Dermis microvascular lymphatic vessel endothelial cell (primary cell): ENCODE results near the gene SF3B3. TPM values are rescaled to one million over a fixed set of nuclear protein-coding genes. Genes with fewer than 3 reads are reported as not detected.
A peak's percentile ranks its signal among the peaks of the same experiment; 100 is the strongest.

Source experiments
- DNase-seq, 2 donors: peaks; one replicate each; pipeline versions ENCODE4 v3.0.0 to v3.0.0-alpha.2; 2010; ENCODE audit warnings: low read depth in 2 of 2
- total RNA-seq: library from RNA; depleted of rRNA; stranded (reverse); fragments of >200 nt; gene quantifications from 2 replicates; pipeline ENCODE4 v1.2.1, GENCODE V29; 2014

The SF3B3 gene
- total RNA-seq, 1 donor from 2014 or later = 62.3 TPM

DNA sequence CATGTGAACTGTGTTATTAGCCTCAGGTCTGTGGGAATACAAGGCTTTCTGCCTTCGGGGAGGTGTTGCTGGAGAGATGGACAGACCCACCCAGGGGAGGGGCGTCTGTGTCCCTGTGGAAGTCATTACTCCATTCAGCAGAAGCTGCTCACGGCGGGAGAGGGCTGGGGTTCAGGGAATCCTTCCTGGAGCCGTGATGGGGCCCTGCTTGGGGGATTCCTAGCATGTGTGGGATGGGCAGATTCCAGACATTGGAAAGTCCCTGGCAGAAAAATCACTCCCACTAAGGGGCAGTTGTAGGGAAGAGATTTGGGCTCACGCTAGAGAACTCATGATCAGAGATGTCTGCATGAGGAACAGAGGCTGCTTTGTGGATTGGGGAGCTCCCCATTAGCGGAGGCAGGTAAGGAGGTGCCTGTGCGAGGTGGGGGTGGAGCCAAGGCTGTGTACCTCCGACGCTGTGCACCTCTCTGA, 66.4 kb downstream of the SF3B3 start:
- peak; percentile 43 to 72 for DNase-seq

DNA sequence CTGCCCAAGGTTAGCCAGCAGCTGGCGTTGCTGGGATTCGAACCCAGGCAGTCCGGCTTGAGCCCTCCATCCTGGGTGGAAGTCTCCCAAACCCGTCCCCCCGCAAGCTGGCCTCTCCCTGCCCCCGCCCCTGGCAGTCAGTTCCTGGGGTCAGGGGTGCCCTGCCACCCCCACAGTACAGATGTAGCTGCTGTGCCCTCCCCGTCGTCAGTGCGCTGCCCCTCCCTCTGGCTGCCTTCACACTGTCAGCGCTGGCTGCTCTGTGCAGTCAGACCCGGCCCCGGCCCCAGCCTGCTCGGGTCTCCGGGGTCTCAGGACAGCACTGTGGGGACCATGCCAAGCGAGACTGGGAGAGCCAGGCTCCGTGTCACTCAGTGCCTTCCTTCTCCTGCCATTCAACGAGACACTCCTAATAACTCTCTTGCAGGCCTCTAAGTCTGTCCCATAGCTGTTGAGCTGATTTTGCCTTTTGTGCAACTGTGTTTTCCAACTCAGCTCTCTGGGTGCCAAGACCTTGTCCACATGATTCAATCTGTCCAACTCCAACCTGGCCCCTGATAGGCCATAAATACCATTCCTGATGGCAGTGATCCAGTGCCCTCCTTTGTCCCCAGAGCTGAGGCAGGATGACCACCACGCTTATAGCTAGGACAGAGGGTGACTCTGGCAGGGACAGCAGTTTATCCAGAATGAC, 67.3 kb downstream of the SF3B3 start:
- DNase-seq = peak; percentile 44 to 80

DNA sequence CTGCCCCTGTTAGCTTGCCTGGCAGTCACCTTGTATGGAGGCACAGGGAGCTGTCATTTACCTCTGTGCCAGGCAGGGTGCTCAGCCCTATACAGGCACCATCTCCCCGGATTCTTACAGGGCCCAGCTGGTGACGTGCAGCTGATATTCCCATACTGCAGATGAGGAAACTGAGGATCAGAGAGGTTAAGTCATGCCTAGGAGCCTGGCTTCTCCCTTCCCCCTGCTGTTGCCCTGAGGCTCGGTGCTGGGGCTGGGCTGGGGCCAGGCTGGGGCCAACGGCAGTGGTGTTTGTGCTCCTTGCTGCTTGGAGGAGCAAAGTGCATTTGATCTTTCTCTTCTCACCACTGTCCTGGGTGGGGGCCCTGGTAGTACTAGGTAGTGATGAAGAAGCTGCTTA, 68.0 kb downstream of the SF3B3 start:
- no peak for DNase-seq

DNA sequence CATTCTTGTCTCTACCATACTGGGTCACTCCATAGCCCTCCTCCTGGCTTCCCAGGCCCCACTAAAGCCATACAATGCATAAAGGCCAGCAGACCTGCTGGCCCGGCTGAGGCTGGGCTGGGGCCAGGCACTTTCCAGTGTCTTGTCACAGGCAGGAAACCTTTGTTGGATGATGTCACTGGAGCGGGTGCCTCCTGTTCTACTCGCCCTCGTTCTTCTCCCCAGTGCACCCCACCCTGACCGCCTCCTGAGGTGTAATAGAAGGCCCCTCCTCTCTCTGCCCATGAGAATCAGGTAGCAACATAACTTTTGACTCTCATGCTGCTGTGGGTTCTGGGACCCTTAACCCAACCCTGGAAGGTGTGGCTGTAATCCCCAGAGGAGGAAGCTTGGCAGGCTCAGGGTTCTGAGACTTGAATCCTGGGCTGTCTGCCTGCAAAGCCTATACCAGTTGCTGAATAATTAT, 68.5 kb downstream of the SF3B3 start:
- DNase-seq = peak in 1 of 2 donors; percentile 47

DNA sequence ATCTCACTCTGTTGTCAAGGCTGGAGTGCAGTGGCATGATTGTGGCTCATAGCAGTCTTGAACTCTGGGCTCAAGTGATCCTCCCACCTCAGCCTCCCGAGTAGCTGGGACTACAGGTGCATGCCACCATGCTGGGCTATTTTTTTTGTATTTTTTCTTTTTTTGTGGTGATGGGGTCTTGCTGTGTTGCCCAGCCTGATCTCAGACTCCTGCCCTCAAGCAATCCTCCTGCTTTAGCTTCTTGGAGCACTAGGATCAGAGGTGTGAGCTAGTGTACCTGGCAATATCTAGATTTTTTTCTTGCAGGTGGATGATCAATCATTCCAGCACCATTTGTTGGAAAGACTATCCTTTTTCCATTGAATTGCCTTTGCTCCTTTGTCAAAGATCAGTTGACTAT, 69.9 kb downstream of the SF3B3 start:
- no peak for DNase-seq

DNA sequence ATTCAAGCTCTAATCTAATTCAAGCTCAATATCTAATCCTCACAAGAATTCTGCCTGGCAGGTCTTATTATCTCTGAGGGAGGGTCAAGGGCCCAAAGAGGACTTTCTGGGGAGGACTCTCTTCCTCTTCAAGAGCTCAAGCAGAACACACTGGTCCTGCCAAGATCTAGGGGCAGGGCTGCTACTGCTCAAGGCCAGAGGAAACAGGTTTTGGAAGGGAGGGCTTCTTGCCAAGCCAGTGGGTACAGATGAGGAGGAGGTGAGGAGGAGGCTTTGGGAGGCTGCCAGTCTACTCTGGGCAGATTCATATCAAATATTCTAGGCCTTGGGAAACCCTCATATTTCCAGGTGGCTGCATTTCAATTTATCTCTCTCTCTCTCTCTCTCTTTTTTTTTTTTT, 71.0 kb downstream of the SF3B3 start:
- DNase-seq = peak in 1 of 2 donors; percentile 19

DNA sequence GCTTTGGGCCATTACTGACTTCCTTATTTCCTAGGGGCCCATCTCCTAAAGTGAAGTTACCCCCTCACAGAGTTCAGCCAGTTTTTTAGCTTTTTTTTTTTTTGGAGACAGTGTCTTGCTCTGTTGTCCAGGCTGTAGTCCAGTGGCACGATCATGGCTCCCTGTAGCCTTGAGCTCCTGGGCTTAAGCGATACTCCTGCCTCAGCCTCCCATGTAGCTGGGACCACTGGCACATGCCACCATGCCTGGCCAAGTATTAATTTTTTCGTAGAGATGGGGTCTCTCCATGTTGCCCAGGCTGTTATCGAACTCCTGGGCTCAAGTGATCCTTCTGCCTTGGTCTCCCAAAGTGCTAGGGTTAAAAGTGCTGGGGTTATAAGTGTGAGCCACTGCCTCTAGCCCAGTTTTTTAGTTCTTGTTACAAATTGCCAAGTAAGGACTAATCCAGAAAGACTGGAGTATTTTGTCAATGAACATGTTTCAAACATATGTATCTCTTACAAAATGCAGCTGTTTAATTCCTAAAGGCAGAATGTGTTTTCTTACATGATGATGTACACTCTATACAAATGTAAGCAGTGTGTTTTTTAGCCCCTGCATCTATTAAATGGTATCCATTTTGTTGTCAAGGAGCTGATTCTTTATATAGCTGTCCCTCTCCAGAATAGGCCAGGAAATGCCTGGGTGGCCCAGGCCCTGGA, 73.7 kb downstream of the SF3B3 start:
- DNase-seq = no peak

DNA sequence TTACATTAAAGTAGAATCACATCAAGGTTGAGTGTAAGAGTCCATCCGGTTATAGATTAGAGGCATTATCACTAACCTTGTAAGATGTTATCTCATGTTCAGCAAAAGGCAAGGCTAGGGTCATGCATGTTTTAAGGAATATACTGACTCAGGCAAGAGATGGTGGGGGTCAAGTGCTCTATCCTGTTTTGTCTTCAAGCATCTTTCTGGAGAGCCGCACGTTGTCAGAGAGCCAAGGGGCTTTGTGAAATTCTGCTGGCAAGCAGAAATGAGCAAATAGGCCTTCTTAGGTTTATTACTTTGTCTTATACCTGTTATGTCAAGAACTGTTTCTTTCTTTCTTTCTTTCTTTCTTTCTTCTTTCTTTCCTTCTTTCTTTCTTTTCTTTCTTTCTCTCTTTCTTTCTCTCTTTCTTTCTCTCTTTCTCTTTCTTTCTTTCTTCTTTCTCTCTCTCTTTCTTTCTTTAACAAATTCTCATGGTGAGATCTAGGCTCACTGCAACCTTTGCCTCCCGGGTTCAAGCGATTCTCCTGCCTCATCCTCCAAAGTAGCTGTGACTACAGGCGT, 75.4 kb downstream of the SF3B3 start:
- no peak for DNase-seq

DNA sequence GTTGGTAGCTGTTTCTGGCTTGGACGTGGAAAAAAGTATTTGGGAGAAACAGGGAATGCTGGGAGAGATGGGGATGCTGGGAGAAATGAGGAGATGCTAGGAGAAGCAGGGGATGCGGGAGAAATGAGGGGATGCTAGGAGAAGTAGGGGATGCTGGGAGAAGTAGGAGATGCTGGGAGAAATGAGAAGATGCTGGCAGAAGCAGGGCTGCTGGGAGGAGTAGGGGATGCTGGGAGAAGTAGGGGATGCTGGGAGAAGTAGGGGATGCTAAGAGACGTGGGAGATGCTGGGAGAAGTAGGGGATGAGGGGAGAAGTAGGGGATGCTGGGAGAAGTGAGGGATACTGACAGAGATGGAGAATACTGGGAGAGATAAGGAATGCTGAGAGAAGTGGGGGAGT, 77.1 kb downstream of the SF3B3 start:
- no peak for DNase-seq

DNA sequence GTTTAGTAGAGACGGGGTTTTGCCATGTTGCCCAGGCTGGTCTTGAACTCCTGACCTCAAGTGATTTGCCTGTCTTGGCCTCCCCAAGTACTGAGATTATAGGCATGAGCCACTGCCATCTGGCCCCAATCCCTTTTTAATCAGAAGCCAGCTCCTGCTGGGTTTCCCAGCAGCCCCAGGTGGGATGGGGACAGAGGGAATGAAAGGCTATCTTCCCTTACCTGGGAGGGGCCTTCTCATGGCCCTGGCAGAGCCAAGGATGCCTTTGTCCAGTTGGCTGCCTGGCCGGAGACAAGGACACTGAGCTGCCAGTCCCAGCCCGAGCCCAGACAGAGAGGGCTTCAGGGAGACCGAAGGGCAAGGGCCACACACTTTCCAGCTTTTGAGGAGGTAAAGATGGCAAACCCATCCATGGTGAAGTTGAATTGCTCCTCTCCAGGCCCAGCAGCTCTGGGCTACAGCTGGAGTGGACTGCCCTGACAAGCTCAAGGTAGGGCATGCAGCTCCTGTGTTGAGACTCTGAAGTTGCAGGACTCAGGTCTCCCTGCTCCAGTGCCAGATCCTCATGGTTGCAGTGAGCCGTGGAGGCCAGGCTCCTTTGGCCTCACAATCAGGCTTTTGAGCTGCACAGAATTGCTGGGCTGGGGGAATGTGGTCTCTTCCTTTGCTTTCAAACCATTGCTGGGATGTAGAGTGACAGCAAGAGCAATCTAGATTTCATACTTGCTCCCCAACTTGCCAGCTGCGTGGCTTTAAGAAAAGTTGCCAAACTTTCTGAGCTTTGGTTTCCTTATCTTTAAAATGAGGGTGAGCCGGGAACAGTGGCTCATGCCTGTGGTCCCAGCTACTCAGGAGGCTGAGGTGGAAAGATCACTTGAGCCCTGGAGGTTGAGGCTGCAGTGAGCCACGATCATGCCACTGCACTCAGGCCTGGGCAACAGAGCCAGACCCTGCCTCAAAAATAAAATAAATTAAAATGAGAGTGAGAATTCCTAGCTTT, 78.3 kb downstream of the SF3B3 start:
- no peak for DNase-seq

DNA sequence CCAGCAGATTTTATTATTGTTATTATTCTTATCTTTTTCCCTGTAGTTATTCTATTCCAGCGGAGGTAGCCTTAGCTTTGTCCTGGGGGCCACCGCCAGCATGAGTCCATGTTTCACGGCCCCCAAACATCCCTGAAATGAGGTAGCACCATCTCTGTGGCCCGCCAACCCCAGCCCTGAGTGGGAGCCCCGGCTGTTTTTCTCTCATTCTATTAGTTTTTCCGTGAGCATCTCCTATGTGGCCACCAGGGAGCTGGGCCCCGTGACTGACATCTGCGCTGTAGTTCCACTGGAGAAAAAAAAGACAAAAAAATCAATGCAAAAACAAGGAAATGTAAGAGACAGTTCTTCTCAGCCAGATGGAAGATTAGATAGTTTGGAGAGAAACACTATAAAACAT, 79.2 kb downstream of the SF3B3 start:
- DNase-seq = no peak

DNA sequence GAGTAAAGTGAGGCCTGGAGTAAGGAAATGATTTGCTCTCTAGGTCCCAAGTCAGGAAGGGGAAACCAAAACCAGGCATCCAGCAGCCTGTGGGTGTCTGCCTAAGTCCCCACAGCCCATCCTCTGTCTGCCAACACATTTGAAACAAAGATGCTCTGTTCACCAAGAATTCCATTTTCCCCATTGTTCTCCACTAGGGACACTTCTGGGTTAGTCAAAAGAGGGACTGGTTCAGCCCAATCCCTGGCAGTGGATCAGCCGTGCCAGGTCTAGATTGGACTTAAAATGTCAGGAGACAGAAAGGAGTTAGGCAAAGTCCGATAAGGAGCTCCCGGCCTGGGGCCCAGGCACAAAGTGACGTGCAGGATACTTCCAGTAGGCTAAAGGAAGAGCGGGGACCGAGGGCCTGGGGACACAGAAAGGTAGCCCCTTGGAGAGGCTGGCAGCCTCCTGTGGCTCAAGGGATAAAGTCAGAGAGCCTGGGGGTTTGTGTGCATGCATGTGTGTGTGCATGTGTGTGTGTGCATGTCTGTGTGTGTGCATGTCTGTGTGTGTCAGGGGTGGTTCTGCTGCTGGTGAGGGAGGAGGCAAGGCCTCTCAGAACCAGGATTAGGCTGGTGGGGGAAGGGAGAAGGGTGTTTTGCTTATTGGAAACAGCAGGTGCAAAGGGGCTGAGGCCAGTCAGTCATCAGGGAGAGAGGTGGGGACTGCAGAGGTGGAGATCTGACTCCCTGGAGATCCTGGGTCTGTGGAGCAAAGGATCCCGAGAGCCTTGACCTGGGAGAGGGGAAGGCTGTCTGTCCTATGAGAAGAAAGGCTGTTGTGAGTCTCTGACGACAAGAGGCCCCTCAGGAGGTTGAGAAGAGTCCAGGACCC, 81.0 kb downstream of the SF3B3 start:
- no peak for DNase-seq

DNA sequence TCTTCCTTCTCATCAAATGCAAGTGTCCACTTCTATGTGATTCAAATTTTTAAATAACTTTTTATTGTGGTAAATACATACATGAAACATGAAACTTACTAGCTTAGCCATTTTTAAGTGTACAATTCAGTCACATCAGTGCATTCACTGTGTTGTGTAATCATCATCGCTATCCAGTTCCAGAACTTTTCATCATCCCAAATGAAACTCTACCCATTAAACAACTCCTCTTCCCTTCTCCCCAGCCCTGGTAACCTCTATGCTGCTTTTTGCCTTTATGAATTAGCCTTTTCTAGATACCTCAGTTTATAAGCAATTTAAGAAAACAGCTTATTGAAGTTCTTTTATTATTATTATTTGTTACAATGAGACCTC, 81.7 kb downstream of the SF3B3 start:
- no peak for DNase-seq

DNA sequence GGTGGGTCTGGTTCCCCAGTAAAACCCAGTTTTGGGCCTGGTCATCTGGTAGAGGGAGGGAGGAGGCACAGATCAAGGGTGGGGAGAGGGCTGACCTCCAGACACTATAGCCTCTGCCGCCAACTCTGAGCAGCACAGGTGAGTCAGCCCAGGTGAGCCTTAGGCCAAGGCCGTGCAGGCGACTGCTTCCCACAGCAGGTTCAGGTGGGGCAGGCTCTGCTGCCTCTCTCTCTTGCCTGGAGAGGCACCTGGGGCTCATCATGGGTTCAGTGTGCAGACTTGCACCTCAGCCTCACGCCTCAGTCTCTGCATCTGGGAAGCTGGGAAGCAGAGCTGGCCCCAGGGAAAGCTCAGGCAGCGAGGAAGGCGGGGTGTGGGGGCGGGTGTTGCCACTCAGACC, 84.9 kb downstream of the SF3B3 start:
- DNase-seq = no peak

DNA sequence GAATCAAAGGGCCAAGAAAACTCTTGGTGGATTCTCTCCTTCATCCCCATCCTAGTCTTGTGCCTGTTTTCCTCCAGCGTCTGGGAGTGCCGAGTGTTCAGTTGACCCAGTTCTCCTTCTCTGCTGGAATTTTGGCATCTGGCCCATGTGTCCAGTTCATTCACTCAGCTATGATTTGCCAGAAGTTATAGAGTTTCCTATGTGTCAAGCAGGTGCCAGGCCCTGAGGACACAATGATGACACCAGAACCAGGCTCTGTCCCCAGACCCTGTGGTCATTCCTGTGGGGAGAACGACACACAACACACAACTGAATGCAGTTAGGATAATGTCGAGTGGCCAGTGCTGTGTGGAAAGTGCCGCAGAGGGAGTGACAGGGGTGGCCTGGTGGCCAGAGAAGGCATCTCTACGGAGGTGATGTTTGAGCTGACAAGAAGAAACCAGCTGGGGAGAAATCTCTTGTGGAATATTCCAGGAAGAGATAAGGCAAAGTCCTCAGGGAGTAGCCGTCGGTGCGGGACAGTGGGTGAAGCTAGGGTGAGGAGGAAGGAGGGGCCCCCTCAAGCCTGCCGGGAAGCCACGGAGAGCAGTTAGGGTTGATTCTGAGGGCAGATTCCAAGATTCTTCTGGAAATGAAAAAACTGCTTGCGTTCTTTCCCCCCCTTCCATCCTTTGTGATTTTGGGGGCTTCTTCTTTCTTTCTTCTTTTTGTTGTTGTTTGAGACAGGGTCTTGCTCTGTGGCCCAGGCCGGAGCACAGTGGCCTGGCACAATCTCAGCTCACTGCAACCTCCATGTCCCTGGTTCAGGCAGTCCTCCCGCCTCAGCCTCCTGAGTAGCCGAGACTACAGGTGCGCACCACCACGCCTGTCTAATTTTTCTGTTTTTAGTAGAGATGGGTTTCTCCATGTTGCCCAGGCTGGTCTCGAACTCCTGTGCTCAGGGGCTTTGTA, 86.9 kb downstream of the SF3B3 start:
- no peak for DNase-seq

DNA sequence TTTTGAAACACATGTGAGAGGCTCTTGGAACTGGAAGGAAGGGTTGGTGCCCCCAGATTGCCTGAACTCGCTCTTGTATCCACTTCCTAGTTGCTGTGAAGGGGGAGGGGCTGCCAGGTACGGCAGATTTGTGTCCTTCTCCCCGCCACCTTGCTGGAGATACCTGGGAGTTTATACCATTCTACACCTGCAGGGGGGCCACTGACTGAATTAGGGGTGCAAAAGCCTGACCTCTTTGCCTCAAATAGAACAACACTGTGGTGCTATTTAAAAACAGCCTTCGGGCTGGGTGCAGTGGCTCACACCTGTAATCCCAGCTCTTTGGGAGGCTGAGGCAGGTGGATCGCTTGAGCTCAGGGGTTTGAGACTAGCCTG, 87.6 kb downstream of the SF3B3 start:
- no peak for DNase-seq

DNA sequence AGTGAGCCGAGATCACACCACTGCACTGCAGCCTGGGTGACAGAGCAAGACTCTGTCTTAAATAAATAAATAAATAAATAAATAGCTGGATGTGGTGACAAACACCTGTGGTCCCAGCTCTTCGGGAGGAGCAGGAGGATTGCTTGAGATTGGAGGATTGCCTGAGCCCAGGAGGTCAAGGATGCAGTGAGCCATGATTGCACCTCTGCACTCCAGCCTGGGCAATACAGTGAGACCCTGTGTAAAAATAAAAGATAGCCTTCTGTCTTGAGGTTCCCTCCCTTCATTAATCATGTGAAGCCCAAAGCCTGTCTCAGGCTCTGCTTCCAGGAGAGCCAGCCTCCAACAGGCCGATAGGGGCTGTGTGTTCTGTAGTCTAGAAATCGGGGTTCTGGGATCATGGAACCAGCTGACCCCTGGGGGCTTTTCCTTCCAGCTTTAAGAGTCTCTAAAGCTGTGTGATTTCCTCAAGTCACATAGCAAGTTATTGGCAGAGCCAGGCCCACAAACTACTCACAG, 88.2 kb downstream of the SF3B3 start:
- DNase-seq = no peak

DNA sequence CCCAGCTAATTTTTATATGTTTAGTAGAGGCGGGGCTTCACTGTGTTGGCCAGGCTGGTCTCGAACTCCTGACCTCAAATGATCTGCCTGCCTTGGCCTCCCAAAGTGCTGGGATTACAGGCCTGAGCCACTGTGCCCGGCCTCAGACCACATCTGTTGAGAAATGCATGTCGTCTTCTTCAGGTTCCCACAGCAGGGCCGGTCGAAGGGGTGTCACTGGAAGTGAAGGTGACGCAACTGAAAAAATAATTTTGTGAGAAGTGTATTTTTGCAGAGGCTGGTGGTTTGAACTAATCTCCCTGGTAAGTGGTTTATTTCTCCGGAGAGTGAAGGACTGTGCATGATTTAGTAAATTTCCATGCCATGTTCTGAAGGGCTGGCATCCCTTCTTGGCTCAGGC, 89.3 kb downstream of the SF3B3 start:
- DNase-seq = no peak
